NCI-H774 (cell line): ENCODE results near the gene IHH.

Experiments
- DNase-seq: peaks from one replicate; lab custom pipeline; 2025; lab: John Stamatoyannopoulos, UW

IHH gene

GRCh38 chr2:219076253-219076652 lies 15.5 kb upstream of the IHH start:
- no peak for DNase-seq

DNA sequence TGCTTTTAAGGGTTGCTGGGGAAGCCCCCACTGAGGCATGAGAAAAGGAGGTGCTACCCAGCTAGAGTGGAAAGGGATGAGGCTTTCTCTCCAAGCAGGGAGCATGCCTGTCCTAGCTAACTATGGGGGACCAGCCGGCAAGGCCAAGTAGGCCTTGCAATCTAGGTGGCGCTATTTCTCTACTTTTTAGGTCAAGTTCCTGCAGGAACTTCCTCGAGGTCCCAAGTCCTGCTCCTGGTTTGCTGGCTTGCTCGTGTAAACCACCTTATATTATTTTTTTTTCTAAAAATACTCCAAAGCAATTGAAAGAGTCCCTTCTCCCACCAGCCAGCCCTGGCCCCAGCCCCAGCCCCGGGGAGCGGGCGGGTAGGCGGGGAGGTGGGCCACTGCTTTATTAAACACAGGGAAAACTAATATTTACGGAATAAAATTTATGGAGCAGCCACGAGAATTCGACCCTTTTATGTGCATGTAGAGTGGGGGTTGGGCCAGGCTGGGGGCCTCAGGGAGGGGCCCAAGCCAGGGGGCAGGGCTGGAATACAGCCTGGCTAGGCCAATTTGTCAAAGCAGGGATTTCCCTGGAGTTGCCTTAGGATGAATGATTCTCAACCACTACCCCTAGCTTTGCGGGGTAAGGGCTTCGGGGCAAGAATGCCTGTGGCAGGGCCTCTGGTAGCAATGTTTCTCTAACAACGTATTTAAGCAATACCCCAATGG lies 12.8 kb upstream of the IHH start:
- peak; percentile 49 for DNase-seq

DNA sequence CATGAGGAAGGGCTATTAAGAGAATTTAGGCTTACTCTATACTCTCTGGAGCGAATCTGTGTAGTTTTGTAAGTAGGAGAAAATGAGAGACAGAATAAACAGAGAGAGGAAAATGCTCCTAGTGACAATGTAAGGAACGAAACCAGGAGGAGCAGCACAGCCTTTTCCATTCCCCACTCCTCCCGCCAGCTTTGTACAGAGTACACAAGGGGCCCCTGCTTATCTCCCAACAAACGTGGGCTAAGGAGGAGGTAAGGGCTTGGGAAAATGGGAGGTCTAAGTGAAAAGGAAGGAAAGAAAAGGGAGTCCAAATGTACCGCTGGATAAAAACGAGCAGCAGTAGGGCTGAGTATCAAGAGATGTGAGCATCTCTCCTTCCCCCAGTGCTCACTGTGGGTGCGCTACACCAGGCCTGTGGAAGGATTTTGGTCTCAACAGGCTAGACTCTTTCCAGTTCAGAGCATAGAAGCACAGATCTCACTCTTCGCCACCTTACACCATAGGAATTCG lies 12.1 kb upstream of the IHH start:
- no peak for DNase-seq

DNA sequence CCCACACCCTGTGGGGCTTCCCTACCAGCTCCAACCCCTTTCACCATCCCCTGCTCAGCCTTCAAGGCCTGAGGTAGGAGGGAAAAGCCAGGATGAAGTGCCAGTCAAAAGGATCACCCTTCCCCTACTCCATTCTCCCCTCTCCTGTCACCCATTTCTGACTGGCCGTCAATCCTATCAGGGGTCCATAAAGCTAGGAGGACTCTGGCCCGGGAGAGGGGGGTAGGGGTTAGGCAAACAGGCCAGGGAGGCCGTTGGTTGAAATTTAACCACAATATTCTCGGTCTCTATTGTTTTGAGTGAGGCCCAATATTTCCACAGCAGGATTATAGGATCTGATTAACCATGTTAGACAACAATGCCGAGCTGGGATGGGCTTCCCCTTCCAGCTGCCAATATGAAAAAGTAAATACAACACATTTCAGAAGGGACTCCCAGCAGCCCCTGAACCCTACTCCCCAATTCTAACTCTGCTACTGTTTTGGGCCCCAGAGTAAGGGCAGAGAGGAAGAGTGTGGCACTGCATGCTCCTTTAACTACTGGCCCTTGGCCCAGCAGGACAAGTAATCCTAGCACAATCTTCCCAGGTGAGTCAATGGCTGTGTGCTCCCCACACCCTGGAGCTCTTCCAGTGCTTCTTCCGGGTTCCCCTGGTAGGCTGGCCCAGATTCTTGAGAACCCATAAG lies 10.6 kb upstream of the IHH start:
- DNase-seq, result no peak

DNA sequence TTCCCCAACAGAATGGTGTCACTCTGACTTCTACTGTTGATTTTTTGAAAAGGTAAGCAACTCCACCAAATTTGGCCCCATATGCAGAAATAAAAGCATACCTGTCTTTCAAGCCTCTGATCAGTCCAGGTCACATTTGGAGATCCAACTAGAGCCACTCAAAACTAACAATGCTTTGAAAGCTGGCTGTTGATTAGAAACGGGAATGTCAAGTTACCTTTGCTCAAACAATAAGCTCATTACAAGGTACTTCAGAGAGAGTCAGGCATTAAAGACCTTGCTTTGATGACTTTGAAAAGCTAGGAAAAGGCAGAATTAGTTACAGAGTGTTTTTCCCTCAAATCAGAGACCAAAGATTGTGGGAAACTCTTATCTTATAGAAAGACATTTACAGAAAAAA lies 4.8 kb upstream of the IHH start:
- no peak for DNase-seq

DNA sequence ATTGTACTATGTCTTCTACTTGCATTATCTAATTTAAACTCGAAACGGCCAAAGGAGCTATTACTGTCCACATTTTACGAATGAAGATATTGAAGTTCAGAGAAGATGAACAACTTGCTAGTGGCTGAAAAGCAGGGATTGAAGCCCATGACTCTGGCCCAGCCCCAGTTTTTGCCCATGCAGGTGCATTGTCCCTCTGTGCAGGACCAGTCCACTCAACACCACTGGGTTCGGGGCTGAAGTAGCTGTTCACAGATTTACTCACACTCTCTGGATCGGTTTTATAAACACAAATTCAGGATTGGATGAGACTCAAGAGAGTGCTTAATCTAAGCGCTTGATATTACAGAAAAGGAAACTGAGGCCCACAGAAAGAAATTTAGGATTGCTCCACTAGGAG lies 1.4 kb upstream of the IHH start:
- no peak for DNase-seq

GRCh38 chr2:219059725-219060682 lies 717 bp downstream of the IHH start:
- no peak for DNase-seq

DNA sequence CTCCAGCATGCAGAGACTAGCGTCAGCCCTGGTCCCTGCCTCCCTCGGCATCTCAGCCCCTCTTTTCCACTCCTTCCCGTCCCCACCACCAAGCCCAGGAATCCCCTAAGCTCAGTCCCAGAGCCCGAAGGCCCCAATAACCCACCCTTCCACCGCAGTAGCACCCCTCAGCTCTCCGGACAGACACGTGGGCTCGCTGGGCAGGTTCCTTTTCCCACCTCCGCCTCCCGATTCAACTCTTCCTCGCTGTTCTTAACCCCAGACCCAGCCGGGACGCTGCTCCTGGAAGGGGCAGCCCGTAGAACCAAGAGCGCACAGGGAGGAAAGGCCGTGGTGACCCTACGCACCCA lies 1.4 kb downstream of the IHH start:
- DNase-seq, result no peak

DNA sequence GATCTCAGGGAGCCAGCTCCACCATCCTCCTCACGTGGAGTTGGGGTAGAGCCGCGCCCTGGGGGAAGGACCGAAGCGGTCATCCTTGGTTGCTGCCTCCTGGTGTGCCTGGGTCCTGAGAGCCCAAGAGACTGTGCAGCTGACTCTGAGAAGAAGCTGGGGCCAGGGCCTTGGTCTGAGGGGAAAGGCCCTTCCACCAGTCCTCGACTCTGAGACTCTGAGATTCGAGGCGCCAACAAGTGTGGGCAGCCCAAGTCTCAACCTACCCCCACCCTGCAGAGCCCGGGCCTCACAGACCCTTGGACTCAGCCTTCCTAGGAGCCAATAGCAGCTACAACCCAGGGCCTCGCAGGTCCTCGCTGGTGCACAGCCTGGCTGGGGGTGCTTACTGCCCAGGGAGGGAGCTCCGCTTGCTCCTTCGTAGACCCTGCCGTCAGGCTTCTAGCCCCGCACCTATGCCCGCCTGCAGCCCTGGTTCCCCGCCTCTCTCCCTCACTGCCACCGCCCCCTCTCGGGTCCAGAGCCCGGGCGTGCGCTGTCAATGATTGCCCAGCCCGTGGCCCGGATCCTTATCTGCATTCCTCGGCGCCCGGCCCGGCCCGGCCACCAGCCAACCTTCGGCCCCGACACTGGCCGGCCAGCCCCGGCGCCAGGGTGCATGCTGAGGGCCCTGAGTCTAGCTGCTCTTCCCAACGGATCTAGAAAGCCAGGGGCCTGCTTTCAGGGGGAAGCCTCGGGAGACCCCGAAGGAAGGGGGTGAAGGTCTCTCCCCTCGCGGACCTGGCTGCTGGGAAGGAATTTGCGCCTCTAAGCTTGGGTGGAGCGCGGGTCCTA lies 2.0 kb downstream of the IHH start:
- no peak for DNase-seq

- DNase-seq, result peak; percentile 52
Observed at GRCh38 chr2:219057709-219058540, 2.8 kb downstream of the IHH start.

DNA sequence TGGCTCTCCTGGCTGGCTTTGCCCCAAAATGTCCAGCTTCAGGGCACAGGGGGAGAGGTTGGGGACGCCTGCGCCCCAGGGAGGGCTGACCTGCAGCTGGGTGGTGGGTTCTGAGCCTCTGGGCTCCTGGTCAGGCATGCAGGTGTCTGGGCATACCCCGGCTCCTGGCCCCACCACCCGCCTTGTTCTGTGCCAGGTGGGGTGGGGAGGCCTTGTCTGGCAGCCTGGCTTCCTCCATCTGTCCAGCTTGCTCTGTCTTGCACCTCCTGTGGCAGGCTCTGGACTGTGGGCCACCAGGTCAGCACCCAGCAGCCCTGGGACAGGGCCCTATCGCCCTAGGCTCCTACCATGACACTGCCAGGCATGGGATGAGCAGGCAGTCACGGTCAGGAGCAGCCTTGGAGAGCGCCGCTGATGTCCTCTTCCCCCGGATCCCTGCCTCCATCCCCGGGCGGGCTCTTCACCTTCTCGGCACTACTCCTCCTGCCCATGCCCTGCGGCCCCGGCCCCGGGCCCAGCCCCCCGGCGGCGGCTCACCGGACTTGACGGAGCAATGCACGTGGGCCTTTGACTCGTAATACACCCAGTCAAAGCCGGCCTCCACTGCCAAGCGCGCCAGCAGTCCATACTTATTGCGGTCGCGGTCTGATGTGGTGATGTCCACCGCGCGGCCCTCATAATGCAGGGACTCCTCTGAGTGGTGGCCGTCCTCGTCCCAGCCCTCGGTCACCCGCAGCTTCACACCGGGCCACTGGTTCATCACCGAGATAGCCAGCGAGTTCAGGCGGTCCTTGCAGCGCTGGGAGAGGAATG lies 3.6 kb downstream of the IHH start:
- no peak for DNase-seq

GRCh38 chr2:219056176-219056895 lies 4.4 kb downstream of the IHH start:
- DNase-seq, result no peak

GRCh38 chr2:219054956-219055903 lies 5.5 kb downstream of the IHH start:
- no peak for DNase-seq

GRCh38 chr2:219049282-219049681 lies 11.4 kb downstream of the IHH start:
- DNase-seq, result no peak

GRCh38 chr2:219045937-219046550 lies 14.7 kb downstream of the IHH start:
- DNase-seq, result no peak

DNA sequence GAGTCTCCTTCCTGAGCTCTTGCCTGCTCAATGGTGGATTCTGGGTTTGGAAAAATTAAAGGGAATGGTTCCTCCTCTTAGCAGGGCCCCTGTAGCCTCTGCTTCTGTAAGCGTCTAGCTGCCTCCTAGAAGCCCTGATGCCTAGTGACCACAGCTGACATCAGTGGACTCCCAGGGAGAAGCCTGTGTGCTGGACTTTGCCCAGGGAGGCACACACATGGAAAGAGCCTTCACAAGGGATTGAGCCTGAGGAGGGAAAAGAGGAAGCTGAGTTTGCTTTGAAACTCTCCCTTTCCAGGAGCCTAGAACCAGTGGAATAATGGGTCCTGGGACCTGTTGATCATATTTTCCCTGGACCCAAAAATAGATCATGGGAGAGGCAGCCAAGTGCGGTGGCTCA lies 18.0 kb downstream of the IHH start:
- DNase-seq, result no peak

DNA sequence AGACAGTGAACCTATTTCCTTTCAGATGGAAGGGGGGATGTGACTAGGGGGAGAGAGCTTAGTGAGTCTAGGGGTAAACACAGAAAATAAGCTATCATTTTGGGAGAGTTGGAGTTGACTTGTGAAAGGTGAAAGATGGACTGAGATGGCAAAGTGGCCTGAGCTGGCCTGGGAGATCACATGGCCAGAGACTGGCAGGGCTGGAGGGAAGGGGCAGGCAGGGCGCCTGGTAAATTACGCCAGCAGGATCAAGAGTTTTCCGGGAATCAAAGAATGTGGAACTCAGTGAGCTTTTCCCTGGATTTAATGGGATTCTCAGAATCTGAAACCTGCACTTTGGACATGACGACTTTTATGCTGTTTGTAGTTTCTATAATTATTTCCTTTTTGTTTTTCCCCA lies 18.6 kb downstream of the IHH start:
- no peak for DNase-seq

- peak; percentile 32 for DNase-seq
Observed at GRCh38 chr2:219041252-219041651, 19.5 kb downstream of the IHH start, which contains the start of gene CFAP65. Gene CFAP65, minus strand, starts transcription at chr2:219041516. Its CDS starts 2,468 bp downstream, at chr2:219039048.
